Kidney tubule cell (primary cell): ENCODE data around the gene CD46.

ENCODE experiments used
- DNase-seq: peaks from one replicate; pipeline ENCODE4 v3.0.0-alpha.2; 2018; ENCODE audit warnings: low spot score

Gene CD46

DNA sequence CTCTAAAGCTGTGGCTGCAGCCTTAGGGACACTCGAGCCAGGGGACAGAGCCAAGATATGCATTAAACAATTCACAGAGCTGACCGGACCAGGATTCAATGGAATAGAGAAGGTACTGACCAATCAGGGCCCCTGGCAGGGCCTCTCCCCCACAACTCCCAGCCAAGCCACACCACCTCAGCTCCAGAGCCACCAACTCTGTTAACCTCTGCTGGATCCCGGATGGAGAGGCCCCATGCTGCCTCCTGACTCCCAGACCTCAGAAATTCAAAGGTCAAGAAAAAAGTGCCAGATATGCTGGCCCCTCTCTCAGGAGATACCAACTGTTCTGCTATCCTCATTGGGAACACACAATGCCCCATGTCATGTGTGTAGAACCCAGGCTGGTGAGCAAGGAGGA, 62.1 kb downstream of the CD46 start:
- DNase-seq: no peak

DNA sequence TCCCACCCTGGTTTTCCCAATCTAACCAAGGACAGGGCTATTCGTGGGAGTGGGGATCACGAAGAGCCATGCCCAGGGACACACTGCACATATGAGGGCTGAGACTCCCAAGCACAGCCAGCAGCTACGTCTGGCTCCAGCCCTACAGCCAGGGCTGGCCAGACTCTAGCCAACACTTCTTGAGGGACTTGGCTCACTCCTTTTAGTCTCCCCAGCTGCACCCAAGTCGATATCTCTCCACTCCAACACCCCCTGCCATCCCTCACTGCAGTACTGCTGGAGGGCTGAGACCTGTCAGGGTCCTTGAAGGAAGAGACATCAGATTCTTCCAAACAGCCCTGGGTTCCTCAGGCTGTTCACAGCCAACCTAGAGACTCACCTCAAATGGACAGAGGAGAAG, 62.6 kb downstream of the CD46 start:
- no peak for DNase-seq

DNA sequence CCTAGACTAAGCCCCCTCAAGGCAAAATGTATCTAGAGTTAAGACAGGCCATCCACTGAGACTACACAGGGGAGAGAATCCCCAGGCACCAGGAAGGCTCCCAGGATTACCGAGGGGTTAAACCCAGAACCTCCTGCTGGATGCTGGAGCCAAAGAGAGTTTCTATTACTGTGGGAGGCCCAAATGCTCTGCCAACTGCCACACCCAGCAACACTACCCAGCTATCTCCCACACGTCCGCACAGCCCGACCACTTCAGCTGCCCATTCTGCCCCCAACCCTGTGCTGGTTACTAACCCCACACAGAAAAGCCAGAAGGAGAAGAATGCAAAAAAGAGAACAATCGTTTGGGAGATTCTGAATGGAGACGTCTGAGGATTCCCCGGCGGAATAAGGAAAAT, 63.6 kb downstream of the CD46 start:
- DNase-seq: no peak

DNA sequence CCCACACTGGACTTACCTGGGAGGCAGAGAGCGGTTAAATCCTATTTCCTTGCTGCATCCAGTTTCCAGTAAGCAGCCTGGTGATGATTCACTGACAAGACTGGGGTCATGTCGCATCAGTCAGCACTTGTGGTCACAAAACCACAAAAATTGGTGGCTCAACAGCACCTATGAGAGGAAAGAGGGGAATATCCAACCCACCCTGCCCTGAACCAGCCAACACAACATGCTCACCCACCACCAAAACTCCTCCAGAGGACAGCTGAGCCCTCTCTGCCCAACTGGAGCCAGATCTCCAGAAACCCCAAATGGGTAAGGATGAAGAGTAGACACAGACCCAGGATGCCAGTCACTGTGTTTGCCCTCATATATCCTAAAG, 64.0 kb downstream of the CD46 start:
- peak; percentile 90 for DNase-seq

DNA sequence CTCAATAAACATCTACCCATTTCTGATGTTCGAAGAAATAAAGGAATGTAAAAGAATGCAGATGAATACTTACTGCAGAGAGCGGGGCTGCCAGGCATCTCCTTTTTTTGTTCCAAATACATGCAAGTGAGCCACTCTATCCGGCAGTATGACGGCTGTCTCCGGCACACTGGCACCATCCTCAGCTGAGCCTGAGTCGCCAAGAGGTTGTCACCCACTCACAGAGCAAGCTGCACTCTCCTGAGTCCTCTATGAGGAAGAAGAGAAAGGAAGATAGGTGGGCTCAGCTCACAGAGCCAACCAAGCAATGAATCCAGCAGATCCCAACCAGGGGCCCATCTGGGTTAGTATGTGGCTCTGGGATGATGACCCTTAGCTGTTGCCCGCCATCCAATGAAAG, 65.3 kb downstream of the CD46 start:
- DNase-seq: no peak

DNA sequence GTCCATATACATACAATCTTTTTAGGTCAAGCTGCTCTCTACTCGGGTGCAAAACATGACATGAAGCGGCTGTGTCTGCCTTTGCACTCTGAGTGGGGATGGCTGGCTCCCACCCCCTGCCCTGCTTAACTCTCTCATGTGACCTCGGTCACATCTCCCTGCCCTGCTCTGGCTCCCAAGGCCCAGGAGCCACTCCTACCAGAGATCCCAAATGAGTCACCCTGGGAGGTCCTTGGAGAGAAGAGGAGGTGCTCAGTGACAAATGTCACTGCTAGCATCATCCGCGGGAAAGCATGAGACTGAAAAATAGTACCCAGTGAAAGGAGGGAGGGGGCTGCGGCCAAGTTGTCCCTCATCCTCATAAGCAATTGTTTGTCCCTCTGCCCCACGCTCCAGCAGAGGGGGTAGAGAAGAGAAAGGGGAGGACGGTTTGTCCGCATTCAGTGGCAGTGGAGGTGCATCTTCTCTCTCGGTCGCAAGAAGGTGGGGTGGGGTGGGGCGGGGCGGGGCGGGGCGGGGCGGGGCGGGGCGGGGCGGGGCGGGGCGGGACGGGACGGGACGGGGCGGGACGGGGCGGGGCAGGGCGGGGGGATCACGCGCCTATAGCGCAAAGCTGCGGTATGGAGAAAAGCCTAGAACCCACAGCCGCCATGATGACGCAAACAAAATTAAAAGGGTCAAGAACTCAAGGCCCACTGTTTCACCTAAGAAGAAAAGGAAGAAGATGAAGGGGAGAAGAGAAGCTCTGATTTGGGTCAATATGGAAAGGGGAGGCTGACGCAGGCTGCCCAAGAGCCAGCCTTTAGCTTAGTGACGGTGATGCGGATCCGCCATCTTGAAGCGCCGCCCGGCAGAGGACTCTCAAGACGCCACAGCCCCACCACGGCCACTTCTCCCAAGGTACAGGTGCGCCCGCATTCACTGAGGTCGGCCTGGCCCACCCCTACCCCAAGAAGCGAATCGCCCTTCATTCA, 66.2 kb downstream of the CD46 start:
- no peak for DNase-seq

DNA sequence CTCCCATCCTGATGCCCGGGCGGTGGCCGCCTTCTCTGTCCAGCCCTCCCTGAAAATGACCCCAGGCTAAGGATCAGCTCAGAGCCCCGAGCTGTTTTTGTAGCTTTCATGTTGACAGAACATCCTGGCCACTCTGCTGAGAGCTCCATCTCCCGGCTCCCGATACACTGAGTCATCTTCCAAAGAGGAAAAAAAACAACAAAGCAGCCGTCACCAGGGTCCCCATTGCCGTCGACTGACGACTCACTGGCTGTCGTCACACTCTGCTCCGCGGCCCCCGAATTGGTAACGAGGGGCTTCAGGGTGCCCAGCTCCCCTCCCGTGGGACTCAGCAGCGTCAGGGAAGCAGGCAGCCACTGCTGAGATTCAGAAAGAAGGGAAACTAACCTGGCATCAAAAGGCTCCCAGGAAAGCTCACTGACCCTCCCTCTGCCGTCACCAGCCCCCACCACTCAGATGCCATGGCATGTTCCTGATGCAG, 67.2 kb downstream of the CD46 start:
- DNase-seq: peak; percentile 61

DNA sequence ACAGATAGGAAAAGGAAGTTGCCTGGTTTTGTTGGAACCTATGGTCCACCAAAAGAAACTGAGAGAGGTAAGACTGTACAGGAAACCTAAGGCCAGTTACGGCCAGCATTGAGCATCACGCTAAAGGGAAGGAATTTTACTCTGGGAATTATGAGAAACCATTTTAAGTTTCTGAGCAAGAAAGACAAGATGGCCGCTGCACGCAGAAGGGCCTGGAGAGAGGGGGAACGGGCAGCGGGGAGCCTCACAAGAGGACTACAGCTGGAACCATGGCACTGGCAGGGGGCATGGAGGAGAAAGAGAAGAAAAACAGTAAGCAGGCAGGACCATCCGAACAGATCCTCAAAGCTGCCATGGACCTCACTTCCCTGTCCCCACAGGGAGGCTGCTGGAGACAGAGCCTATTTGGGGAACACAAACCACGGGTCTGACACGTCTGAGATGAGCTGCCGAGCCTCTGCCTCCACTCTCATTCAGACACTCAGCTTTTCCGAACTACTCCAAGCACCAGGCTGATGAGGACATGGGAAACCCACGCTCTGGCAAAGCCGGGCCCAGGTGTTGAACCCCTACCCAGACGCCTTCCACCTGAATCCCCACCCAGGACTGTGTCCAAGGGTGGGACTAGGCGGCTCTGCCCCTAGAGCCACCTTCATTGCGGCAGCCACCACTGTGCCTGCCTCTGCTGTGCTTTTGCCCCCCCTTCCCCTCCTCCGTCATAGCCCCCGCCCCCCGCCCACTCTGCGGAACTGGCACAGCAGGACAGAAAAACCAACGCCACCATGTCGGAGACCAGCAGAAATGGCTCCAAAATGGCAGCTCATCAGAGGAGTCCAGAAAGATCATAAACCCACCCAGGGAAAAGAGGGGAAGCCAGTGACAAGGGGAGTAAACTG, 69.0 kb downstream of the CD46 start:
- no peak for DNase-seq

DNA sequence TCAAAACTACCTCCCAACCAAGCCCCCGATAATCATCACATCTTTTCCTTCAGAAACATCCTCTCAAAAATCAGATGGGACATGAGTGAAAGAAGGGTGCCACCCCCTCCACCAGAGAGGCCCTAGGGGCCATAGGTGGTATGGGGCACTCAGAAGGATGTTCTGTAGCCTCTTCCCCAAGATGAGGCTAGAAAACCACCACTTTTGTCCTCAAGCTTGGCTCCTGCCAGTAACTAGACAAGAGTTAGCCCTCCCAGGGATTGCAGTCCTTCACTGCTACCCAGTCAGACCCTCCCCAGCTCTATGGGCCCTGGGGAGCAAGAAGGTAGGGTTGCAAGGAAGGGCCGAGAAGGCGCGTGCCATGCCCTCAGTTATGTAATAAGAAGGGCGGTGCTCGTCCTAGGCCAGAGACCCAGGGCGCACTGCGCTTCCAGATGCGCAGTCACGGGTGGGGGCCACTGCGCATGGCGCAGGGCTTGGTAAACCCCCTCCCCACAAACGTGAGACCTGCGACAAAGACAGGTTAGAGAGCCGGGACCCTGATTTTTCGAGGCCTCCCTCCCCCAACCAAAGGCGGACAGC, 69.7 kb downstream of the CD46 start:
- DNase-seq: no peak

DNA sequence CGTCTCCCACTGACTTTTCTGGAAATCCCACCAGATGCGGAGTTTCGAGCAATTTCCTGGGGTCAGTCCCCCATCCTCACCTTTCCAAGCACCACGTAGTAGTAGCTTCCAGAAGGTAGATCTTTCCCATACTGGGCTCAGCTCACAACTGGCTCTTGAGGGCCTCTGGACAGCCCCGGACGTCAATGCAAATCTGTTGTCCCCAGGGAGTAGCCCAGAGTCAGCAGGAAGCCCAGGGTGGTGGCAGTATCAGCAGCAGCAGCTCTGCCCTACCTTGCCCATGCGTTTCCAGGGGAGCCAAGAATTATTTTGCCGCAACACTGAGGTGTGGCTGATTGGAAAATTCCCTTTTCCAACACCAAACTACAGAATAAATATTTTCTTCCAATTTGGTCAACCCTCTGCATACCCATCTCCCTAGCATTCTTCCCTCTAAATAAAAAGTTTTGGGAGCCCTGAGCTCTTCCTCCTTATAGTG, 70.3 kb downstream of the CD46 start:
- DNase-seq: peak; percentile 50

DNA sequence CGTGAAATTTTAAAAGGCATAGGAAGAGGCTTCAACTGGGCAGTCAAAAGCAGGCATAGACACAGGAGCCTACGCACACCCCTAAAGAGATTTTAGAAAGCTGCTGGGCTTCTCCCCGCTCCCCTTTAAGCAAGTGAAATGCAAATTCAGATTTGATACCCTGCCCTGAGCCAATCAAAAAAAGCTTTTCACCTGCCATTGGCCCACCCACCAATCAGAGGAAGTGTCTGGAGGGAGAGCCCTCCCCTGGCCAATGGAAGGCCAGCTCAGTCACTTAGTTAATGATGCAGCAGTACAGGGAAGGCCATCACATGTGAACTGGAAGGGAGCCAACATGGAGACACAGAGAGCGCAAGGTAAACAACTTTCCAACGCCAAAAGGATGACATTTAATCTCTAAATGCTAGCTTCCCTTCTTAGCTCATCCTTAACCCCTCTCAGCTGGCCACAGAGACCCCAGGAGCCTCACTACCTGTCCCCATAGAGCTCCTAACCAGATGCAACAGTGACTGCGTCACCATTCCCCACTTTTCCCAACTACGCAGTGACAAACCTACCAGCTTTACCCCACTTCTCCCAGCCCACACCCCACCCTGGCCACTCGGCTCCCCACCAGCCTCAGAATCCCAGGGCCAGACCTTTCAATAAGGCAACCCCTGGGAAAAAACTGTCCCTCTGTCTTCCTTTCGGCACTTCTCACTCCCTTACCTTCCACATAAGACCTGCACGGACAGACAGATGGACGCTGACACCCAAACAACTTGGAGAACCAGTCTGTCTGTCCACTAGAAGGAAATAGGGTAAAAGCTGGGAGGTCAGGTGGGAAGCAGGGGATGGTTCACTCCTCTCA, 71.0 kb downstream of the CD46 start:
- DNase-seq: peak; percentile 96

DNA sequence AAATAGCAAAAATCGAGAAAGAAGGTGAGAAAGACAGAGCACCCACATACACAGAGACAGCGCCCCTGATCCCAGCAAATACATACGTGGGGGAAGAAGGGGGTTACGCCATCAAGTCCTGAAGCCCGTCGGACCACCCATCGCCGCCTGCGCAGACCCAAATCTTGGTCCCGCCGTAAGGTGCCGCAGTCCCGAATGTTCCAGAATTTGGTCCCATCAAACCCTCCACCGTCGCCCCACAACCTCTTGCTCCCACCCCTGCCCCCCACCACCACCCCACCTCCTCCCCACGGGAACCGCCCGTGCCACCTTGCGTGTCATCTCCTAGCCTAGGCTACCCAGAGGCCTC, 71.7 kb downstream of the CD46 start:
- no peak for DNase-seq

DNA sequence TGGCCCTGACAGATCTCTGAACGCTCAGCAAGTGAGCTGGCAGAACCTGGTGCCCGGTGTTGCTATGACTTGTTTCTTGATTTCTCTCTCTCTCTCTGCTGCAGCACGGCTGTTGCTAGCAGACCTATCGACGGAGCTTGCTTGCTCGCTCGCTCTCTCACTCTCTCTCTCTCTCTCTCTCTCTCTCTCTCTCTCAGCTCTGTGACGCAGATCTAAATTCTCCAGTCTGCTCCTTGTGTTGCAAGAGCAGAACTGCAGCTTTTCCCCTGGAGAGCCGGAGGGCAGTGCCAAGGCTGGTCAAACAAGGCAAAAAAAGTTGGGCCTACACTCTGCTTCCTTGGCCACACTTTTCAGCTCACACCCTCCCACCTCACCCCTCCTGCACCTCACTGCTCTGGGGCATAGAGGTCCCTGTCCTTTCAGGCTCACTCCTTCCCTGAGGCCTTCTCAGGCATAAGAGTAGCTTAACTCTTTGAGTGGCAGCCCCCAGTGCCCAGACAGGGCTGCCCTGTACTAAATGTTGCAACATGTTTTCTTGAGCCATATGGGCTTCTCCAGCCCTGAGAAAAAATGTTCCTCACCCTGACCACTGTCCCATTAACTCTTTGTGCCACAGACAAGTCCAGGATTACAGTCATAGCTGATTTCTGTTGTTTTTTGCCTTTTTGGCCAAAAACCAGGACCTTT, 72.2 kb downstream of the CD46 start:
- DNase-seq: peak; percentile 99

DNA sequence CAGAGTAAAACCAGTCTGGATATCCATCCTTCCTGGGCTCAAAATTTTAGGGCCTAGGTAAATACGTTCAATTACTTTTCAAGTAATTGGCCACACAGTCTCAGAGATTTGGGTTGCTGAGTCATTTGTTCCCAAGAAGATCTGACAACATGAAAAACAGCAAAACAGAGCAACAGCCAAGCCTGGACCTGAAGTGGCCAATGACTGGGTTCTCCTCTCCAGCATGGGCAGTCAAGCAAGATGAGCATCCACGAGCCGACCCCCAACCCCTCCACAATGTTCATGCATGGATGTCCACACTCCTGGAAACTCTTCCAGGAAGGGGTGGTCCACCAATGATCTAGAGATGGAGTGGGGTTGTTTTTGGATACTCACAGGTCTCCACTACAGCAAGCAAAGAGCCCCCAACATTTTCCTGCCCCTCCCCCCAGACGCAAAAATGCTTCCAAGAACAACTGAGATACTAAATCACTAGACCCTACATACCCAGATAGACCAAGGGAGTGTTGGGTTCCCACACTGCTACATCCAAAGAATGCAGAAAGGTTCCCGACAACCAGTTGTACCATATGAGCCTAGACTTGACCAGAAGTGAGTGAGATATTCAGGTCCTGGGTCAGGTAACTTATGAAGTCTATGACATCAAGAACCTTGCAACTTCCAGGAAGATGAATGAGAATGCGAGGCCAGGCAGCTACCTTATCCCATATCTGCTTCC, 73.0 kb downstream of the CD46 start:
- DNase-seq: peak; percentile 71

DNA sequence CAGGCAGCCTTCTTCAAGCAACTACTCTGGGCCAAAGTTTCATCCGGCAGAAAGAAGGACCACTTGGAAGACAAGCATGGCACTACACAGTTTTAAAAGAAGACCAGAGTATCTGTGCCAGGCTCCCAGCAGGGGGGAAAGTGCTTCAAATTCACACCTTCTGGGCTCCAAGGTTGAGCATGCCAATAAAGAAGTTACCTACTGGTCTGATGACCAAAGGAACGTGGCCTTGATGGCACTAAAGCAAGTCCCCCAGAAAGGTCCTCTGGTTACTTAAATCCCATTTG, 73.5 kb downstream of the CD46 start:
- DNase-seq: no peak

DNA sequence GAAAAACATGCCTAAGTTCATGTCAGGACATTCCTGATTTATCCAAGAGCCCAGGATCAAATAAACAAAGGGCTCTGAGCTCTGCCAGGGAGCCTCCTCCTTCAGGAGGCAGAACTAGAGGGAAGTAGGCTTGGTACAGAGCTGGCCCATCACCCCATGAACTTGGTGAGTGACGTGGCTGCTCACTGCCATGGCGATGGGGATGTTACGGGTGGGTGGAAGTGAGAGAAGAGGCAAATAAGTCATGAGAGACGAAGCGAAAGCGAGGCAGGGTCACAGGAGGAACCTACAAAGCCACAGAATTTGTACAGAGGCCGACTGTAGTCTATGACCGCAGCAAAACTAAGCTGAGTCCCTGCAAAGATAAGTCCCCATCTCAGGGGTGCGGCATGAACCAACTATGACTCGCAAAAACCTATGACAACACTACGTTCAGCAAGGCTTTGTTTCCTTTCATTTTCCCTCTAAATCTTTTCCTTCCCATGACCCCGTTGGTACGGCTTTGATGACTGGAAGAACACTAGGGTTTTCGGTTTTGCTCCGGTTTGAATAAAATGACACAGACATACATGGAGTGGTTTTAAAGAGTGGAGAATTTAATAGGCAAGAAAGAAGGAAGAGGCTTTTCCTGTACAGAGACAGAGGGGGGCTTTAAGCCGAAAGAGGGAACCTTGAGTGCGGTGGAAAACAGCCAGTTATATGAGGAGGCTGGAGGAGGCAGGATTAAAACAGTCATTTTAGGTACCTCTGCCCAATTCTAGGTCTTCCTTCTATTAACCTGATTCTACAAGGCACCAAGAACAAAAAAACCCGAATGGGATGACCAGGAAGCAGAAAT, 74.1 kb downstream of the CD46 start:
- DNase-seq: peak; percentile 93

DNA sequence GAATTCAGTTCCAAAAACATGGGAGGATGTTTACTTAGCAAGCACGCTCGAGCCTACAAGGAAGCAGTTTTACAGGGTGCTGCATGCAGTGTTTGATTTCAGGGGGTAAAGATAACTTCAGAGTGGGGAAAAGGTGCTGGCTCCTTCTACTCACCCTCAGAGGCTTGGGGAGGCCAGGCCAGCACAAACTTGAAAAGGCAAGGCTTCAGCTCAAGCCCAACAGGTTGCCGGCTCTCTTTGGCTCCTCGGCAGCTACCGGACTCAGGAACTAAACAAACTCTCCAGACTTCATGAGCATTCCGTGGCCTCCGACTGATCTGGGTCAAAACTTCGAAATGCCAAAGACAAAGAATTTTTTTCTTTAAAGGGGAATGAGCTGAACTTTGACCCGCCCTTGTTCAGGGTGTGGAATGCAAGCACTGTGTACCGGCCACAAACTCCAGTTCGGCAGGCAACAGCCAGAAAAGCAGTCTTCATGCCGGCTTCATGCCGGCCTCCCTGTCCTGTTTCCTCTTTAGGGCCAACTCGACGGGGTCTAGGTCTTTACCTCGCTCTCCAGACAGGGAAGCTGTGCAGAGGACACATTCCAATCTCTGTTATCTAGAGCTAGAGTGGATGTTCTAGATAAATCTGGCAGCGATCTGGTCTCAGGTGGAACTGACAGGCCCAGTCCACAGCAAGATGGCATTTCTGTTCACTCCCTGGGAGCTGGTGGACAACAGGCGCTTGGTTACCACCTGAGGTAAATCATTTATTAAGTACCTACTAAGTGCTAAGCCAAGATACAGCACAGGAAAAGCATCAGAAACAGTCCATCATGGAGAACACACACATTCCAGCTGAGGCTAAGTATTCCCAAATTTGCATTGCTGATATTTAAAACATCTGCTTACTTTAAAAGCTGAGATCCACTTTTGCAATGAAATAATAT, 75.0 kb downstream of the CD46 start:
- peak; percentile 59 for DNase-seq

DNA sequence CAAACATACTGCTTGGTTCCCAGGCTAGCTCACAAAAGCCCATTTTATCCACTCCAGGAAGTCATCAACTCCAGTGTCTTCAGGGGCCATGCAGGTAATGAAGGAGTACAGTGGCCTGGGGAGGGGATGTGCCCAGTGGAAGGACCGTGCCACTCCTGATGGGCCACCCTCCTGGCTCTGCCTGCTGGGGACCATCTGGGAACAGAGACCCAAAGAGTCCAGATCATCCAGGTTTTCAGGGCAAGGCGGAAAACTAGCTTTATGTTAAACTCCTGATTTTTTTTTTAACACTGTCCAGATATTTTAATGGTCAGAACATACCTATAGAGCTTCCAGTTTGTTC, 75.6 kb downstream of the CD46 start:
- no peak for DNase-seq

DNA sequence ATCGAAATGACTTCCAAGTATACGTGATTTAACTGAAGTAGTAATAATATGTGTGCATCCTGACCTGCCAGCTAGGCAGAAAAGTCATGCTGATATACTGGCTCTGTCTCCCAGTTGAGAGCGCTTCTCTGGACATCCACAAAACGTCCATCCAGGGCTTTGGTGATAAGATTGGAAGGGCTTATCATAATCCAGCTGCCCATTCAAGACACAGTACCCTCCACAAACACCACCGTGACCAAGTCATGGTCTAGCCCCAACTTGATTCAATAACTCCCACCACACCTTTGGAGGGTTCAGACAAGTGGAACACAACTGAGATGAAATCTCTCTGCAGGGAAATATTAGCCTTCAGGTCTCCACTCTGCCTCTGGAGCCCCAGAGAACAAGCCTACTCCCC, 76.2 kb downstream of the CD46 start:
- DNase-seq: no peak
